CD4-positive, alpha-beta T cell treated with Interleukin-2 at 100 ng/mL for 4 hours (primary cell): ENCODE results near the gene TSPEAR.

Experiments used
- DNase-seq: peaks from one replicate; pipeline ENCODE4 v3.0.0-alpha.2; 2020; ENCODE audit warnings: low spot score

Gene TSPEAR

GRCh38 chr21:44547656-44548331 is 163.6 kb downstream of the TSPEAR start:
- DNase-seq: peak; percentile 42

- no peak for DNase-seq
Observed at GRCh38 chr21:44544566-44544965, 166.8 kb downstream of the TSPEAR start.

GRCh38 chr21:44542716-44543115 is 168.7 kb downstream of the TSPEAR start:
- no peak for DNase-seq

GRCh38 chr21:44540741-44541288 is 170.6 kb downstream of the TSPEAR start:
- no peak for DNase-seq

GRCh38 chr21:44539991-44540666 is 171.2 kb downstream of the TSPEAR start, which contains the start of gene KRTAP10-1:
TSS of gene KRTAP10-1 (minus strand) at chr21:44540195. CDS start at chr21:44540150, 45 bp downstream.
- DNase-seq: no peak

- no peak for DNase-seq
Observed at GRCh38 chr21:44539046-44539445, 172.3 kb downstream of the TSPEAR start.

- no peak for DNase-seq
Observed at GRCh38 chr21:44537930-44538911, 173.2 kb downstream of the TSPEAR start.

- no peak for DNase-seq
Observed at GRCh38 chr21:44535963-44536362, 175.4 kb downstream of the TSPEAR start.

- no peak for DNase-seq
Observed at GRCh38 chr21:44534688-44535087, 176.7 kb downstream of the TSPEAR start.

- DNase-seq: no peak
Observed at GRCh38 chr21:44533891-44534627, 177.3 kb downstream of the TSPEAR start.

- no peak for DNase-seq
Observed at GRCh38 chr21:44533121-44533890, 178.1 kb downstream of the TSPEAR start.

- DNase-seq: no peak
Observed at GRCh38 chr21:44532712-44533111, 178.7 kb downstream of the TSPEAR start.

- DNase-seq: no peak
Observed at GRCh38 chr21:44531606-44532564, 179.5 kb downstream of the TSPEAR start.

GRCh38 chr21:44530903-44531605 is 180.3 kb downstream of the TSPEAR start:
- DNase-seq: no peak

- DNase-seq: no peak
Observed at GRCh38 chr21:44530221-44530902, 181.0 kb downstream of the TSPEAR start.

- DNase-seq: no peak
Observed at GRCh38 chr21:44529503-44530125, 181.8 kb downstream of the TSPEAR start.

GRCh38 chr21:44529011-44529421 is 182.4 kb downstream of the TSPEAR start:
- no peak for DNase-seq

- no peak for DNase-seq
Observed at GRCh38 chr21:44528634-44528995, 182.8 kb downstream of the TSPEAR start.
